Left lung (tissue), 10 donors: ENCODE results near the gene CSGALNACT2. TPM values are rescaled to one million over a fixed set of nuclear protein-coding genes. Genes with fewer than 3 reads are reported as not detected.
A peak's percentile ranks its signal among the peaks of the same experiment; 100 is the strongest.
"Not testable (repeated sequence)": the region's sequence is repeated elsewhere in the genome, so short reads cannot be mapped to it uniquely, and the experiment has no call there.

Source experiments
- ATAC-seq: fragments of 200-7000 bp; cut with Tn5 transposase; one replicate; pipeline ENCODE4 v1.9.1; 2020; ENCODE audit warnings: moderate library complexity
- DNase-seq, 4 donors: peaks; one replicate each; pipeline ENCODE4 v3.0.0-alpha.2; 2013 to 2020
- H3K27ac ChIP-seq, 2 donors: fragments of 200-600 bp; sonication (generic) in 1 of 2; one replicate each; pipeline versions ENCODE4 v1.5.0 to v1.8.0; 2020 to 2021
- H3K27me3 ChIP-seq, 2 donors: fragments of 200-600 bp; sonication (generic) in 1 of 2; one replicate each; pipeline versions ENCODE4 v1.5.0 to v1.8.0; 2020 to 2021
- H3K36me3 ChIP-seq, 2 donors: fragments of 200-600 bp; sonication (generic) in 1 of 2; one replicate each; pipeline versions ENCODE4 v1.5.0 to v1.8.0; 2020 to 2021
- H3K4me1 ChIP-seq, 2 donors: fragments of 200-600 bp; one replicate each; pipeline ENCODE4 v1.8.0; 2021
- H3K4me3 ChIP-seq, 2 donors: fragments of 200-600 bp; sonication (generic) in 1 of 2; one replicate each; pipeline versions ENCODE4 v1.5.0 to v1.8.0; 2020 to 2021; ENCODE audit warnings: mild to moderate bottlenecking in 1 of 2
- H3K9me3 ChIP-seq, 2 donors: fragments of 200-600 bp; sonication (generic) in 1 of 2; one replicate each; pipeline versions ENCODE4 v1.5.0 to v1.8.0; 2020 to 2021
- CTCF ChIP-seq, 2 donors: fragments of 200-600 bp; sonication (generic) in 1 of 2; IDR thresholded peaks; one replicate each; pipeline versions ENCODE4 v1.5.0 to v1.8.0; 2021; ENCODE audit warnings: antibody characterized with exemption in 2 of 2
- intact Hi-C, 2 donors: fragments of 100-400 bp; cut with DNase I; formaldehyde crosslinking; loops; one replicate each; pipeline versions ENCODE4 v1.11.2 to v1.14.2; 2022
- polyA plus RNA-seq, 6 donors: library from polyadenylated mRNA; unstranded; fragments of 120-200 nt; gene quantifications; one replicate each; pipeline ENCODE4 v1.2.1, GENCODE V29; 2013; ENCODE audit not compliant: insufficient read length in 6 of 6
- total RNA-seq, 2 donors: library from RNA; stranded (reverse); fragmentation: NEBNext Ultra II Directional; extraction: Animal tissue kit (Norgen Biotek cat#: 25700); gene quantifications; one replicate each; pipeline ENCODE4 v1.2.1, GENCODE V29; 2021
- donor health status: DM: no; HTN: yes; CAD: no.
- donor health status: DM: no; HTN: no; CAD: no.

The CSGALNACT2 gene
- total and polyA plus RNA-seq, 8 donors = 31.4 to 45.0 (median 36.6) TPM

DNA sequence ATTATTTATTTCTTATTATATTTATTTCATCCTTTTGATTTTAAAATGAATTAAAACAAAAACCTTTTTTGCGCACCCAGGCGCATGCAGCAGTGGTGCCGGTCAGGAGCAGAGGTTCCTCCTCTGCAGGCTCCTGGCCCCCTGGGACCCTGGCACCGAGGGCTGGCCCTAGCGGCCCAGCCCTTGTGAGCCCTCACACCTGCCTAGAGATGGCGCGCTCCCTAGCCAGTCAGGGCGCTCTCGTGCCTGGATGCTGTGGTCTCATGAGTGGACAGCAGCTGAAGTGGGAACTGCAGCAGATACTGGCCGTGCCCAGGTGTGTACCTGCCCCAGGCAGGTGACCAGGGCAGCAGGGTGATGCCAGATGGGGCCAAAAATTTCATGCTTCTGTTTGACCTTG lies 47.6 kb upstream of the CSGALNACT2 start:
- DNase-seq (no peak), ATAC-seq (no peak)
- H3K36me3 ChIP-seq = no peaks in the 10 kb centered on the region

GRCh38 chr10:43091846-43092245 lies 46.4 kb upstream of the CSGALNACT2 start:
- DNase-seq (no peak), ATAC-seq (no peak)
- H3K9me3 ChIP-seq = no peaks in the 10 kb centered on the region
- peaks cover 0 to 14% of the 10 kb centered on the region in 2 donors for H3K4me1 ChIP-seq
- H3K36me3 ChIP-seq = no peaks in the 10 kb centered on the region
- H3K27me3 ChIP-seq = peaks cover 0 to 32% of the 10 kb centered on the region in 2 donors
- no peak for TF ChIP-seq CTCF (IDR thresholded peaks at IDR 0.05)
- intact Hi-C loops = no loop called here
- no peak overlapping the region for H3K4me3 ChIP-seq
- no peak overlapping the region for H3K27ac ChIP-seq

More for the DNA sequence above, 47.6 kb upstream of the CSGALNACT2 start:
- peaks cover 0 to 14% of the 10 kb centered on the region in 2 donors for H3K4me1 ChIP-seq
- TF ChIP-seq CTCF (IDR thresholded peaks at IDR 0.05) = no peak
- no peaks in the 10 kb centered on the region for H3K9me3 ChIP-seq
- H3K27ac ChIP-seq = no peak overlapping the region
- intact Hi-C loops = no loop called here
- H3K27me3 ChIP-seq = peaks cover 0 to 32% of the 10 kb centered on the region in 2 donors
- H3K4me3 ChIP-seq = no peak overlapping the region

DNA sequence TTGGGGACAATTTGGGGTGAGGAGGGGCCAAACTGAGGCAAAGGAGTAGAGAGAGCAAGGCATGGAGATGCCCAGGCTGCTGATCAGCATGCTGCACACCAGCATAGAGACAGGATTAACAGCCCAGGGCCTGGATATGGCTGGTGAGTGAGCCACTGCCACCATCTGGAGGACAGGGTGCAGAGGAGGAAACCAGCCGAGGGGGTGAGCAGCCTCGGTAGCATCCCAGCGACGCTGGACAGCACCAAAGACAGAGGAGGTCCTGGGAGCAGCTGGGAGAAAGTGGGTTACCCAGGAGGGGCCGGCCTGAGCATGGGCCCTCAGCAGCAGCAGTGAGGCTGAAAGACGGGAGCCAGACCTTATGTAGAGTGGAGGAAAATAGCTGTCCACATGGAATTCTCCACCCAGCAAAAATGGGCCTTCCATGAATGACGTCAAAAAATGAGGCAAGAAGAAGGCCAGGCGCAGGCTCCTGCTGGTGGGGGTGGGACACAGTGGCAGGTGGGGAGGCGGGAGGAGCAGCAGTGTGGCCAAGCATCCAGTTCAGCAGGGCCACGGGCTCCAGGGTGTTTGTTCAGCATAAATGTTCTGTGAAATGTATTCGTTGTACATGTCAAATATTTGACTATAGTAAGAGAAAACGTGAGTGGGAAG lies 44.7 kb upstream of the CSGALNACT2 start:
- DNase-seq (no peak), ATAC-seq (peak; percentile 31)
- no peak for TF ChIP-seq CTCF (IDR thresholded peaks at IDR 0.05)
- Histone ChIP-seq H3K4me1 (peaks cover 0 to 14% of the 10 kb centered on the region in 2 donors), H3K4me3 (no peak overlapping the region), H3K27me3 (peaks cover 0 to 37% of the 10 kb centered on the region in 2 donors), H3K9me3 (no peaks in the 10 kb centered on the region), H3K27ac (no peak overlapping the region), H3K36me3 (no peaks in the 10 kb centered on the region)
- intact Hi-C loops = no loop called here

DNA sequence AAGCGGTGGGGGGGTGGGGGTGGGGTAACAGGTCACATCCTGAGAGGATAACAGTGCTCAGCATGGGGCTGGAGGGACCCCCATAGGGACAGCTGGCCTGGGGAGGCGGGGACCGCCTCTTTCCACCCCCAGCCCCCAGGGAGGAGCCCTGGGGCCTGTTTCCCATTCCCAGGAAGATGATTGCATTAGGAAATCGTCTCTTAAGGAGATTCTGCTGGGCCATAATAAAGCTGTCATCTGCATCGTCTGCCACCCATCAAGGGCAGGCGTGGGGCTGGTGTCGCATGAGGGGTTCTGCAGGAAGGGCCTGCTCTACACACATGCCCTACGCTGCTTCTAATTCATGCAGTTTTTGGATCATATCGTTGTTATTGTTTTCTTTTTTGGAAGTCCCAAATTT lies 44.2 kb upstream of the CSGALNACT2 start:
- intact Hi-C loops = no loop called here
- Histone ChIP-seq H3K27ac (no peak overlapping the region), H3K4me3 (no peak overlapping the region), H3K27me3 (peaks cover 0 to 32% of the 10 kb centered on the region in 2 donors), H3K9me3 (no peaks in the 10 kb centered on the region), H3K36me3 (no peaks in the 10 kb centered on the region), H3K4me1 (peaks cover 0 to 14% of the 10 kb centered on the region in 2 donors)
- no peak for TF ChIP-seq CTCF (IDR thresholded peaks at IDR 0.05)
- DNase-seq (no peak), ATAC-seq (no peak)

DNA sequence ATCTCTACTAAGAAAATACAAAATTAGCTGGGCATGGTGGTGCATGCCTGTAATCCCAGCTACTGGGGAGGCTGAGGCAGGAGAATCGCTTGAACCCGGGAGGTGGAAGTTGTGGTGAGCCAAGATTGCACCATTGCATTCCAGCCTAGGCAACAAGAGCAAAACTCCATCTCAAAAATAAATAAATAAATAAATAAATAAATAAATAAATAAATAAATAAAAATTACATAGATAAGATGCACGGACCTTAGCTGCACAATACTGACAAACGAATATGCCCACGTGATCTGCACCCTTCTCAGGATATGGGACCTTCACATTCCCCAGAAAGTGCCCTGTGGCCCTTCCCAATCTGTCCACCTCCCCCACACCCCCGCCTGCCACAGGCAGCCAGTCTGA lies 38.9 kb upstream of the CSGALNACT2 start:
- DNase-seq, H3K4me3 ChIP-seq, intact Hi-C loops, H3K36me3 ChIP-seq, H3K4me1 ChIP-seq, ATAC-seq, H3K27ac ChIP-seq, H3K9me3 ChIP-seq: not testable (repeated sequence)
- peaks cover 2 to 48% of the 10 kb centered on the region in 2 donors for H3K27me3 ChIP-seq

GRCh38 chr10:43099928-43100327 lies 38.3 kb upstream of the CSGALNACT2 start:
- intact Hi-C loops = loop anchor here in 1 of 2 donors (5.0 kb wide), 1 partner anchor 228 kb away; no protein-coding TSS in a partner anchor
- H3K27me3 ChIP-seq = peaks cover 8 to 48% of the 10 kb centered on the region in 2 donors

More at GRCh38 chr10:43099928-43100327, 38.3 kb upstream of the CSGALNACT2 start:
- H3K9me3 ChIP-seq = no peaks in the 10 kb centered on the region
- no peak overlapping the region for H3K27ac ChIP-seq
- ATAC-seq = no peak
- no peak overlapping the region for H3K4me3 ChIP-seq
- H3K4me1 ChIP-seq = peaks cover 5 to 6% of the 10 kb centered on the region in 2 donors
- DNase-seq = no peak
- H3K36me3 ChIP-seq = no peaks in the 10 kb centered on the region
- TF ChIP-seq CTCF (IDR thresholded peaks at IDR 0.05) = no peak
